ENCODE results near the gene PTPRCAP.
A peak's percentile ranks its signal among the peaks of the same experiment; 100 is the strongest.
"Not testable (repeated sequence)": the region's sequence is repeated elsewhere in the genome, so short reads cannot be mapped to it uniquely, and the experiment has no call there.

Gene PTPRCAP

DNA sequence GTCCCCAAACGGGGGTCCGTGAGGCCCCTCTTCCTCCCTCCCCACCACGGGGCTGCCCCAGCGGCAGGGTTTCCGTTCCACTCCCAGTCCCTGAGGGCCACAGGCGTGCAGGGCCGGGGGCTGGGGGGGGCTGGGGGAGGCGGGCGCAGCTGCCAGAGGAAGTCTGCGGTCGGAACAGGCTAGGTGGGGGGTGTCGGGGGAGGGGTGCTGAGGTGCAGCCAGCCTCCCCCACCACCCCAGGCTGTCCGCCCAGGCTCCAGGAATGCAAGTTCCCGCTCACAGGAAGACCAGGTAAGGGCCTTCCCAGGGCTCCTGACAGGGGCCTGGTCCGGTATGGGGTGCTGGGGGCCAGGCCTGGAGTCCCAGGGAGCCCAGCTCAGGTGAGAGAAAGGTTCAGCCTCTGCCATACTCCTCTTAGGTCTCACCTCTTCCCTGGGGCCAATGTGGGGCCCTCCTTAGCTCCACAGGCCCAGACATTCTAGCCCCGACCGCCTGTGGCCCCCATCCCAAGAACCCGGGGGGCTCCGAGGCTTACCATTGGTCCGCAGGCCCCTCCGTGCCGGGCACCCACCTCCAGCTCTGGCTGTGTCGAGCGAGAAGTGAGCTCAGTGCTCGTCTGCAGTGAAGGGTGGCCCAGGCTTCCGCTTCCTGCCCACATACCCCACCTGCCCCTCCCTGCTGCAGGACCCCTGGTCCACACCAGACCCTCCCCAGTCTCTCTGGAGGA, at the start of gene PTPRCAP:
Gene PTPRCAP, minus strand, starts transcription at position 601 of the 727 bp plus-strand sequence. Its CDS starts 63 bp downstream, at position 538.
- Histone ChIP-seq H3K27ac (ENCODE audit: low read length) (no peak within 1 kb of the TSS), H3K36me3 (ENCODE audit: control insufficient read depth, insufficient read depth, low read length) (peaks cover 27% of the 10 kb centered on the region), H3K4me3 (ENCODE audit: low read length) (no peak within 1 kb of the TSS), H3K4me1 (ENCODE audit: control insufficient read depth, insufficient read depth, low read length) (peaks cover 6% of the 10 kb centered on the region; the same call in 1 of the 2 replicates), H3K27me3 (ENCODE audit: control insufficient read depth, insufficient read depth, low read length) (no peaks in the 10 kb centered on the region), H3K9me3 (ENCODE audit: control insufficient read depth, insufficient read depth, low read length) (no peaks in the 10 kb centered on the region)
- no peak for DNase-seq (ENCODE audit: low read depth, low spot score)
- no CpG with 5 or more reads among the region's 26 CpGs for WGBS (ENCODE audit: insufficient coverage, insufficient read length)

GRCh38 chr11:67486481-67487195, 49.2 kb upstream of the PTPRCAP start:
- no peak for DNase-seq (ENCODE audit: low read depth, low spot score)
- H3K36me3 ChIP-seq (ENCODE audit: control insufficient read depth, insufficient read depth, low read length) = peaks cover 10% of the 10 kb centered on the region; the same call in 1 of the 2 replicates
- H3K9me3 ChIP-seq (ENCODE audit: control insufficient read depth, insufficient read depth, low read length) = no peaks in the 10 kb centered on the region
- H3K4me3 ChIP-seq (ENCODE audit: low read length) = no peak overlapping the region
- no CpG with 5 or more reads among the region's 20 CpGs for WGBS (ENCODE audit: insufficient coverage, insufficient read length)
- H3K27ac ChIP-seq (ENCODE audit: low read length) = no peak overlapping the region
- H3K4me1 ChIP-seq (ENCODE audit: control insufficient read depth, insufficient read depth, low read length) = no peaks in the 10 kb centered on the region; the same call in 1 of the 2 replicates
- no peaks in the 10 kb centered on the region for H3K27me3 ChIP-seq (ENCODE audit: control insufficient read depth, insufficient read depth, low read length)

DNA sequence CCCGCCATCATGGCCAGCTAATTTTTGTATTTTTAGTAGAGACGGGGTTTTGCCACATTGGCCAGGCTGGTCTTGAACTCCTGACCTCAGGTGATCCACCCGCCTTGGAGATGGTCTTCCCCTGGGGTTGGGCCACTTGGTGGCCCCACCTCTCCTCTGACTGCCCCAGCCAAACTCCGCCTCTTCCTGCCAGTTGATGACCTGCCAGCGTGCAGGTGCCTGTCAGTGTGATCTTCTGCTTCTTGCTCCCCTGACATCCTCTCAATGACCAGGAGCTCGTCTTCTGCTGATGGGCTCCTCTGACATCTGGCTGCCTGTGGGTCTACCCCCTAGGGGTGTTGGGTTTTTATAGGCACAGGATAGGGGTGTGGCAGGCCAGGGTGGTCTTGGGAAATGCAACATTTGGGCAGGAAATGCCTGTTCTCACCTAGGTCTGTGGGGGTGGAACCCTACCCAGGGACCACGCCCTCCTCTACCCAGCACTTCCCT, 48.4 kb upstream of the PTPRCAP start:
- H3K4me1 ChIP-seq (ENCODE audit: control insufficient read depth, insufficient read depth, low read length); H3K36me3 ChIP-seq (ENCODE audit: control insufficient read depth, insufficient read depth, low read length); H3K9me3 ChIP-seq (ENCODE audit: control insufficient read depth, insufficient read depth, low read length); H3K27me3 ChIP-seq (ENCODE audit: control insufficient read depth, insufficient read depth, low read length); H3K4me3 ChIP-seq (ENCODE audit: low read length); DNase-seq (ENCODE audit: low read depth, low spot score); H3K27ac ChIP-seq (ENCODE audit: low read length): not testable (repeated sequence)
- WGBS (ENCODE audit: insufficient coverage, insufficient read length) = no CpG with 5 or more reads among the region's 7 CpGs

- no peak for DNase-seq (ENCODE audit: low read depth, low spot score)
- no peak overlapping the region for H3K4me3 ChIP-seq (ENCODE audit: low read length)
- no peaks in the 10 kb centered on the region; the same call in 1 of the 2 replicates for H3K36me3 ChIP-seq (ENCODE audit: control insufficient read depth, insufficient read depth, low read length)
- H3K27me3 ChIP-seq (ENCODE audit: control insufficient read depth, insufficient read depth, low read length) = no peaks in the 10 kb centered on the region
- H3K27ac ChIP-seq (ENCODE audit: low read length) = no peak overlapping the region
- no peaks in the 10 kb centered on the region; the same call in 1 of the 2 replicates for H3K4me1 ChIP-seq (ENCODE audit: control insufficient read depth, insufficient read depth, low read length)
- WGBS (ENCODE audit: insufficient coverage, insufficient read length) = no CpG with 5 or more reads among the region's 11 CpGs
- H3K9me3 ChIP-seq (ENCODE audit: control insufficient read depth, insufficient read depth, low read length) = no peaks in the 10 kb centered on the region
Observed at GRCh38 chr11:67484847-67485311, 47.4 kb upstream of the PTPRCAP start.

GRCh38 chr11:67483831-67484665, 46.6 kb upstream of the PTPRCAP start:
- no peaks in the 10 kb centered on the region; the same call in 1 of the 2 replicates for H3K4me1 ChIP-seq (ENCODE audit: control insufficient read depth, insufficient read depth, low read length)
- H3K27me3 ChIP-seq (ENCODE audit: control insufficient read depth, insufficient read depth, low read length) = no peaks in the 10 kb centered on the region
- H3K4me3 ChIP-seq (ENCODE audit: low read length) = no peak overlapping the region
- H3K27ac ChIP-seq (ENCODE audit: low read length) = no peak overlapping the region
- DNase-seq (ENCODE audit: low read depth, low spot score) = no peak
- H3K36me3 ChIP-seq (ENCODE audit: control insufficient read depth, insufficient read depth, low read length) = no peaks in the 10 kb centered on the region
- WGBS (ENCODE audit: insufficient coverage, insufficient read length) = no CpG with 5 or more reads among the region's 16 CpGs
- H3K9me3 ChIP-seq (ENCODE audit: control insufficient read depth, insufficient read depth, low read length) = no peaks in the 10 kb centered on the region

DNA sequence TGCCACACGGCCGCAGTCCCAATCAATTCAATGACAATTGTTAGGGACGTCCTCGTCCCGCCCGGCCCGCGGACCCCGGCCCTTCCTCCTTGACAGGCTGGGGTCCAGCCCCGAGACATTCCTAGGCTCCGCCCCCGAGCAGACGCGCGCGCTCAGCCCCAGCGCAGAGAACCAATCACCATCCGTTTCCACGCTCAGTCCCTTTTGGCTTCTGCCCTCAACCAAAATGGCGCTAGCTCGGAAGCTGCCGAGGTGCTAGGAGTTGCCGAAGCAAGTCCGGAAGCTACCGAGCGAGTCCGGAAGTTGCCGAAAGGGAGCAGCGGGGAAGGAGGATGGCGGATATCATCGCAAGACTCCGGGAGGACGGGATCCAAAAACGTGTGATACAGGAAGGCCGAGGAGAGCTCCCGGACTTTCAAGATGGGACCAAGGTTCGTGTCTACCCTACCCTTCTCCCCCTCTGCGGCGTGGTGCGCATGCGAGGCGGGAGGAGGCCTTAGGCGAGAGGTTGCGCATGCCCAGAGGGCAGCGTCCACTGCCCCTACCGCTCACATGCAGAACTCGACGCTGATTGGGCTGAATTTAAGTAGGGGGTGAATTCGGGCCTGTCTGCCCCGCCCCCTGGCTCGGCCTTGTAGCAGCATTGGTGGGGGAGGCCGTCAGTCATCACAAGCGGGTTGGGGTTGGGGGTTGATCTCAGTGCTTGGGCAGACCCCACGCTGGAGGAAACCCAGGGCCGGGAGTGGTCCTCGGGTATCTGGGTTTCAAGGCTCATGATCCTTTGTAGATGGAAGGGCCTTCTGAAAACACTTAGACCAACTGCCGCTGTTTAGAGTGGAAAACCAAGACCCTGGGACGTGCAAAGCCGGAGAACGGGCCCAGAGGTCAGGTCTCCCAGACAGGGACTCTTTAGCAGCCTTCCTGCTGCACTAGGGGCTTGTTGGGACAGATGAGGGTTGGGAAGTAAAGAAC, 45.6 kb upstream of the PTPRCAP start, which contains the start of gene AIP:
Gene AIP, plus strand, starts transcription at position 200 of the 972 bp plus-strand sequence. Its CDS starts 133 bp downstream, at position 333.
- no CpG with 5 or more reads among the region's 60 CpGs for WGBS (ENCODE audit: insufficient coverage, insufficient read length)
- H3K9me3 ChIP-seq (ENCODE audit: control insufficient read depth, insufficient read depth, low read length) = no peaks in the 10 kb centered on the region
- H3K36me3 ChIP-seq (ENCODE audit: control insufficient read depth, insufficient read depth, low read length) = no peaks in the 10 kb centered on the region
- H3K4me3 ChIP-seq (ENCODE audit: low read length) = peak within 1 kb of the TSS; percentile 50; the same call in 1 of the 2 replicates
- H3K27me3 ChIP-seq (ENCODE audit: control insufficient read depth, insufficient read depth, low read length) = no peaks in the 10 kb centered on the region
- no peak within 1 kb of the TSS for H3K27ac ChIP-seq (ENCODE audit: low read length)
- no peaks in the 10 kb centered on the region; the same call in 1 of the 2 replicates for H3K4me1 ChIP-seq (ENCODE audit: control insufficient read depth, insufficient read depth, low read length)
- peak; percentile 99 for DNase-seq (ENCODE audit: low read depth, low spot score)

DNA sequence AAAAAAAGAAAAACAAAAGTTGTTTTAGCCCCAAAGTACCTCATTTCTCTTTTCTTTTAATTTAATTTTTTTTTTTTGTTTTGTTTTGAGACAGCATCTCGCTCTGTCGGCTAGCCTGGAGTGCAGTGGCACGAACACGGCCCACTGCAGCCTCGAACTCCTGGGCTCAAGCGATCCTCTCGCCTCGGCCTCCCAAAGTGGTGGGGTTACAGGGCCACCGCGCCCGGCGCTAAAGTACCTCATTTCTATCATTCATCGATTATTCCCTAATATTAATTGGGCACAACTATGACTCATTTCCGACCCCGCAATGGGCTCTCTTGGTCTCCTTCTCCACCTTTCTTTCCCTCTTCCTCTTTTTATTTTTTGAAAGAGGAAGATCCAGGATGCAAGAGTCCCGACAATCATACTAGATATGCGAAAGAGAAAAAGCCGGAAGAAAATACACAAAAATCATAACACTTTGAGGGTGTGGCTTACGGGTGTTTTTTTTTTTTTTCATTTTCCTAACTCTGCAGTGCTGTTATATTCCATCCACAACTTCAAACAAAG, 44.9 kb upstream of the PTPRCAP start:
- Histone ChIP-seq H3K4me3 (ENCODE audit: low read length) (no peak overlapping the region; the same call in 1 of the 2 replicates), H3K4me1 (ENCODE audit: control insufficient read depth, insufficient read depth, low read length) (no peaks in the 10 kb centered on the region; the same call in 1 of the 2 replicates), H3K27ac (ENCODE audit: low read length) (no peak overlapping the region), H3K27me3 (ENCODE audit: control insufficient read depth, insufficient read depth, low read length) (no peaks in the 10 kb centered on the region), H3K36me3 (ENCODE audit: control insufficient read depth, insufficient read depth, low read length) (no peaks in the 10 kb centered on the region), H3K9me3 (ENCODE audit: control insufficient read depth, insufficient read depth, low read length) (no peaks in the 10 kb centered on the region)
- DNase-seq (ENCODE audit: low read depth, low spot score) = no peak
- no CpG with 5 or more reads among the region's 19 CpGs for WGBS (ENCODE audit: insufficient coverage, insufficient read length)

GRCh38 chr11:67477344-67478050, 40.0 kb upstream of the PTPRCAP start:
- H3K4me3 ChIP-seq (ENCODE audit: low read length); H3K4me1 ChIP-seq (ENCODE audit: control insufficient read depth, insufficient read depth, low read length); H3K27ac ChIP-seq (ENCODE audit: low read length); DNase-seq (ENCODE audit: low read depth, low spot score); H3K36me3 ChIP-seq (ENCODE audit: control insufficient read depth, insufficient read depth, low read length); H3K9me3 ChIP-seq (ENCODE audit: control insufficient read depth, insufficient read depth, low read length); H3K27me3 ChIP-seq (ENCODE audit: control insufficient read depth, insufficient read depth, low read length): not testable (repeated sequence)
- WGBS (ENCODE audit: insufficient coverage, insufficient read length) = no CpG with 5 or more reads among the region's 16 CpGs

DNA sequence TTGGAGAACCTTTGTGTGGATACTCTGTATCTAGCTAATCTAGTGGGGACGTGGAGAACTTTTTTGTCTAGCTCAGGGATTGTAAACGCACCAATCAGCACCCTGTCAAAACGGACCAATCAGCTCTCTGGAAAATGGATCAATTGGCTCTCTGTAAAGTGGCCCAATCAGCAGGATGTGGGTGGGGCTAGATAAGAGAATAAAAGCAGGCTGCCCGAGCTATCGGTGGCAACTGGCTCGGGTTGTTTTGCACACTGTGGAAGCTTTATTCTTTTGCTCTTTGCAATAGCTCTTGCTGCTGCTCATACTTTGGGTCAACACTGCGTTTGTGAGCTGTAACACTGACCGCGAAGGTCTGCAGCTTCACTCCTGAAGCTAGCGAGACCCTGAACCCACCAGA, 39.2 kb upstream of the PTPRCAP start:
- not testable (repeated sequence) for H3K4me1 ChIP-seq (ENCODE audit: control insufficient read depth, insufficient read depth, low read length); H3K36me3 ChIP-seq (ENCODE audit: control insufficient read depth, insufficient read depth, low read length); H3K27me3 ChIP-seq (ENCODE audit: control insufficient read depth, insufficient read depth, low read length); H3K9me3 ChIP-seq (ENCODE audit: control insufficient read depth, insufficient read depth, low read length); H3K27ac ChIP-seq (ENCODE audit: low read length); H3K4me3 ChIP-seq (ENCODE audit: low read length); DNase-seq (ENCODE audit: low read depth, low spot score)
- WGBS (ENCODE audit: insufficient coverage, insufficient read length) = no CpG with 5 or more reads among the region's 10 CpGs

Data from iPS DF 6.9 (cell line).